ENCODE results near the gene AUTS2.

GRCh38 chr7:70592171-70592570 lies 993.9 kb downstream of the AUTS2 start:
- TF ChIP-seq CTCF (IDR thresholded peaks at IDR 0.05) (no peak), POLR2A (IDR thresholded peaks at IDR 0.05) (no peak)

Data from vagina (tissue), 2 donors.